Epithelial cell of prostate (primary cell): Measurements from ENCODE around the gene HMMR.

Experiments used
- DNase-seq: peaks from one replicate; pipeline ENCODE4 v3.0.0-alpha.2; 2011; ENCODE audit warnings: low read depth, low spot score
- H3K27ac ChIP-seq: fragments of 450-650 bp; 2 replicates; pipeline ENCODE4 v1.5.1; 2017; ENCODE audit warnings: mild to moderate bottlenecking

The HMMR gene

GRCh38 chr5:163456840-163457239, 3.6 kb upstream of the HMMR start:
- DNase-seq: no peak
- no peak overlapping the region for H3K27ac ChIP-seq

- no peak for DNase-seq
- peak overlapping the region; percentile 90 for H3K27ac ChIP-seq
Measured at GRCh38 chr5:163458778-163459385, 1.6 kb upstream of the HMMR start.

GRCh38 chr5:163459462-163459818, 992 bp upstream of the HMMR start:
- DNase-seq: no peak
- peak overlapping the region; percentile 90 for H3K27ac ChIP-seq

- DNase-seq: peak; percentile 93
- peak within 1 kb of the TSS; percentile 90 for H3K27ac ChIP-seq
Measured at GRCh38 chr5:163459819-163460561, 442 bp upstream of the HMMR start, which contains the start of gene NUDCD2. TSS of gene NUDCD2 (minus strand) at chr5:163460102. CDS start at chr5:163460050, 52 bp downstream.

- peak overlapping the region; percentile 90 for H3K27ac ChIP-seq
- no peak for DNase-seq
Measured at GRCh38 chr5:163463063-163463435, 2.6 kb downstream of the HMMR start.

GRCh38 chr5:163467682-163468081, 7.2 kb downstream of the HMMR start:
- no peak for DNase-seq
- no peak overlapping the region for H3K27ac ChIP-seq

- no peak overlapping the region for H3K27ac ChIP-seq
Measured at GRCh38 chr5:163473635-163474243, 13.3 kb downstream of the HMMR start.

GRCh38 chr5:163475411-163475810, 15.0 kb downstream of the HMMR start:
- no peak for DNase-seq
- H3K27ac ChIP-seq: no peak overlapping the region

More at GRCh38 chr5:163473635-163474243, 13.3 kb downstream of the HMMR start:
- DNase-seq: no peak

- DNase-seq: no peak
- peak overlapping the region; percentile 49 for H3K27ac ChIP-seq
Measured at GRCh38 chr5:163478126-163478981, 17.9 kb downstream of the HMMR start.

- DNase-seq: no peak
- peak overlapping the region; percentile 49 for H3K27ac ChIP-seq
Measured at GRCh38 chr5:163478982-163479271, 18.5 kb downstream of the HMMR start.

- no peak for DNase-seq
- H3K27ac ChIP-seq: no peak overlapping the region
Measured at GRCh38 chr5:163489055-163489744, 28.8 kb downstream of the HMMR start.

GRCh38 chr5:163489745-163490075, 29.3 kb downstream of the HMMR start:
- no peak for DNase-seq
- H3K27ac ChIP-seq: no peak overlapping the region

- no peak overlapping the region for H3K27ac ChIP-seq
- DNase-seq: no peak
Measured at GRCh38 chr5:163496286-163496685, 35.9 kb downstream of the HMMR start.

- DNase-seq: no peak
- H3K27ac ChIP-seq: no peak overlapping the region
Measured at GRCh38 chr5:163497315-163497714, 36.9 kb downstream of the HMMR start.

GRCh38 chr5:163498886-163499285, 38.5 kb downstream of the HMMR start:
- no peak for DNase-seq
- no peak overlapping the region for H3K27ac ChIP-seq

GRCh38 chr5:163502521-163502920, 42.1 kb downstream of the HMMR start:
- H3K27ac ChIP-seq: peak overlapping the region; percentile 92
- DNase-seq: no peak

GRCh38 chr5:163503106-163504078, 43.0 kb downstream of the HMMR start:
- no peak for DNase-seq
- peak overlapping the region; percentile 92 for H3K27ac ChIP-seq

GRCh38 chr5:163504079-163504931, 43.9 kb downstream of the HMMR start:
- peak overlapping the region; percentile 92 for H3K27ac ChIP-seq
- DNase-seq: no peak
